Ammon's horn (tissue), 1 donor: ENCODE results near the gene HSF5.
"Not testable (repeated sequence)": the region's sequence is repeated elsewhere in the genome, so short reads cannot be mapped to it uniquely, and the experiment has no call there.

Experiments used
- DNase-seq: peaks from one replicate; pipeline ENCODE4 v3.0.0-alpha.2; 2016; ENCODE audit warnings: low spot score

Gene HSF5

GRCh38 chr17:58516644-58517377 is 28.6 kb upstream of the HSF5 start:
- no peak for DNase-seq

- DNase-seq = no peak
Observed at GRCh38 chr17:58515286-58515685, 27.1 kb upstream of the HSF5 start.

DNA sequence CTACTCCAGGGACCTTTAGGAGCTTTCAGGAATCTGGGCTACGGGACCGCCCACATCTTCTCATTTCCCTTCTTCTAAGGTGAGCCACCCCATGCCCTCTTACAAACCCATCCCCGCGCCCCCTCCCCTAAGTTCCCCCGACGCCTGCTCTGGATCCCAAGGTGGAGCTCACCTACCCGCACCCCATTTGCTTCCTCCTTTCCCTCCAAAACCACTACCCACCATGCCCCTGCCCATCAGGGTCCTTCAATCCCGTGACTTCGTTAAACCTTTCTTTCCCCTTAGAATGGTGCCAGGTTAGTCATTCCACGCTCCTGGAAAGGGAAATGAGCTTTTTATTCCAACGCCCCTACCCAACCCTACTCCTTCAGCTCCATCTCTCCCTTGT is 26.6 kb upstream of the HSF5 start:
- no peak for DNase-seq

DNA sequence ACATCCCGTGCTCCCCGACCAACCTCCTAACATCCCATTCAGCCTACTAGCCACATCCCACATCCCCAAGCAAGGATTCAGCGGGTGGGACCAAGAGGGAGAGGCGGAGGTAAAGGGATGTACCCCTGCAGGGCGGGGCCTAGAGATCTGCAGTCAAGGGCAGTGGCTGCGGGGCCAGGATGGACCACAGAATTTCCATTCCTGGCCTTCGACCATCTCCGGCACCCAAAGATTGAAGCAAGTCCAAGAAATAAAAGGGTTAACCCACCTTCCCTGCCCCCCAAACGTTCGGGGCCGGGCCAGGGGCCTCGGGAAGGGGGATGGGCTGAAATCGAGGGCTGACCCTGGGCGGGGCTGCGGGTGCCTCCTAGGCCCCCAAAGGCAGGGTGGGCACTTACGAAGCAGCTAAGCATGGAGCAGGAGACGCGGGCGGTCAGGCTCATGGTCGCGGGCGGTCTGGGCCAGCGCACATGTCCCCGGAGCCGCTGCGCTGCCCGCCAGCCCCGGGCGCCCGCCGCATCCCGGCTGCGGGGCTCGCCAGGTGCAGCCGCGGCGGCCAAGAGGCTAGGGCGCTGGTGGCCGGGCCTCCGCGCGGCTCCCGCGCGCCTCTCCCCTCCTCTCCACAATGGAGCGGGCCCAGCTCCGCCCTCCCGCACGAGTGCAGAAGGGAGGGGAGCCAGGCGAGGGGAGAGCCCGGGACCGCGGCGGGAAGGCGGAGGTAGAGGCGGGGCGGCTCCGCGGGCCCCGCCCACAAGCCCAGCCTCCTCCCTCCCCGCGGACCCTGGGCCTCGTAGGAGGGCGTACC is 26.0 kb upstream of the HSF5 start, which contains the start of gene MTMR4:
TSS of gene MTMR4 (minus strand) at position 674 of the 805 bp plus-strand sequence. CDS start at position 443, 231 bp downstream.
- peak; percentile 89 for DNase-seq

DNA sequence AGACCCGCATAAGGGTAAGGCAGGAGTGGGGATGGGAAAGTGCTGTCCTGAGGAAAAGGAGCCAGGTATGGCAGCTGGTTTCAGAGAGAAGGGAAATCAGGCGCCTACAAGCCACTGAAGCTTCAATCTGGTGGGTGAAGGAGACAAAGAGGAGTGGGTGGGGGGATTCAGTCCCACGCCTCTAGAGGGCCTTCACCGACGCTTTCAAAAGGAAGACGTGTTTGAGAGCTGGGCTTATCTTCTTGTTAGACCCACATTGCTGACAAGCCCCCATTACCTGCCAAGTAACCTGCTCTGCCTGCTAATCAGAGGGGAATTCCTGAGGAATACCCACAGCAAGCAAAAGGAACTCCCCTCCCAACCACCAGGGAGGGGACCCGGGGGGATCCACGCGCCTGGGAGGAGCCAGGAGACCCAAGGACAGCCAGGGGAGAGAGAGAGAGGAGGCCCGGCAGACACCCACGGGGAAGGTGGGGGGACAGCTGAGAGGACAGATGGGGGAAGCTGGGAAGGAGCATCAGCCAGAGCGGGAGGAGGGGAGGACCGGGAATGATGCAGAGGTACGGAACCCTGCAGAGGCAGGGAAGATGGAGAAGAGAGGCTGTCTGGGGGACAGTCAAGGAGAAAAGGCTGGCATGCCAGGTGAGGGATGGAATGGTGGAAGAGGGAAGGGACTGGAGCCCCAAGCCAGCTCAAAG is 25.2 kb upstream of the HSF5 start:
- DNase-seq = peak; percentile 43

DNA sequence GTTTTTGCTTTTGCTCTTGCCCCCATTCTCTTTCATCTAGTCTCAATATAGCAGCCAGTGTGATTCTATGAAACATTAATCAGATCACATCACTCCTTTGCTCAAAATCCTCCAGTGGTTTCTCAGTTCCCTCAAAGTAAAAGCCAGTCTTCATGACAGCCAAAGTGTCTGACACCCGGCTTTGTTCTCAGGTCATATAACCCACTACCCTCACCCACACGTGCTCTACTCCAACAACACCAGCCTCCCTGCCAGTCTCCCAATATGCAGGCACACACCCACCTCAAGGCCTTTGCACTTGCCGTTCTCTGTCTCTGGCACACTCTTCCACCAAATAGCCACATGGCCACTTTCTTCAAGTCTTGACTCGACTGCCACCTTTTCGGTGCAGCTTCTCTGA is 21.9 kb upstream of the HSF5 start:
- DNase-seq = no peak

GRCh38 chr17:58508341-58509067 is 20.3 kb upstream of the HSF5 start:
- no peak for DNase-seq

- no peak for DNase-seq
Observed at GRCh38 chr17:58507123-58507634, 19.0 kb upstream of the HSF5 start.

GRCh38 chr17:58506354-58507080 is 18.3 kb upstream of the HSF5 start:
- no peak for DNase-seq

GRCh38 chr17:58504826-58505351 is 16.7 kb upstream of the HSF5 start:
- DNase-seq = peak; percentile 31

GRCh38 chr17:58503866-58504265 is 15.7 kb upstream of the HSF5 start:
- DNase-seq = no peak

DNA sequence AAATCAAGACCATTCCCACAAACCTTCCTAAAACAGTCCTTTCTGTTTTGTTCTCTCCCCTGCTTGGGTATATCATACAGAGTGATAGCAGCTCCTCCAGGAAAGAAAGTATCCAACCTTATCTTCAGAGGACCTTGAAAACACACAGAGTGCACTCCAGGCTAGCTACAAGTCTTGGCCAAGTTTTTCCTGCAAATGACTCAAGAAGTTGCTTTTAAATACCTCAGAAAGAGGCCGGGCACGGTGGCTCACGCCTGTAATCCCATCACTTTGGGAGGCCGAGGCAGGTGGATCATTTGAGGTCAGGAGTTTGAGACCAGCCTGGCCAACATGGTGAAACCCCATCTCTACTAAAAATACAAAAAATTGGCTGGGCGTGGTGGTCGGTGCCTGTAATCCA is 14.9 kb upstream of the HSF5 start:
- not testable (repeated sequence) for DNase-seq

DNA sequence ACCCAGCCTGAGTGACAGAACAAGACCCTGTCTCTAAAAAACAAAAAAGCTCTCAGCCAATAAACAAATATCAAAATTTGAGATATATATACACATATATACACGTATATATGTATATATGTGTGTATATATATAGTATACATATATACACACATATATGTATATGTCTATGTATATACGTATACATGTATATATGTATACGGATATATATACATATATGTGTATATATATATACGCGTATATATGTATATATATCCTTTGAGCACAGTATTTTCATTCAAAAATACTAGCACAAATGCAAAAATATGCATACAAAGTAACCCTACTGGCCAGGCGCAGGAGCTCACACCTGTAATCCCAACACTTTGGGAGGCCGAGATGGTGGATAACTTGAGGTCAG is 13.2 kb upstream of the HSF5 start:
- DNase-seq = no peak

GRCh38 chr17:58498177-58498828 is 10.1 kb upstream of the HSF5 start:
- no peak for DNase-seq

GRCh38 chr17:58493506-58493905 is 5.3 kb upstream of the HSF5 start:
- no peak for DNase-seq

GRCh38 chr17:58492238-58493121 is 4.3 kb upstream of the HSF5 start:
- DNase-seq = no peak

DNA sequence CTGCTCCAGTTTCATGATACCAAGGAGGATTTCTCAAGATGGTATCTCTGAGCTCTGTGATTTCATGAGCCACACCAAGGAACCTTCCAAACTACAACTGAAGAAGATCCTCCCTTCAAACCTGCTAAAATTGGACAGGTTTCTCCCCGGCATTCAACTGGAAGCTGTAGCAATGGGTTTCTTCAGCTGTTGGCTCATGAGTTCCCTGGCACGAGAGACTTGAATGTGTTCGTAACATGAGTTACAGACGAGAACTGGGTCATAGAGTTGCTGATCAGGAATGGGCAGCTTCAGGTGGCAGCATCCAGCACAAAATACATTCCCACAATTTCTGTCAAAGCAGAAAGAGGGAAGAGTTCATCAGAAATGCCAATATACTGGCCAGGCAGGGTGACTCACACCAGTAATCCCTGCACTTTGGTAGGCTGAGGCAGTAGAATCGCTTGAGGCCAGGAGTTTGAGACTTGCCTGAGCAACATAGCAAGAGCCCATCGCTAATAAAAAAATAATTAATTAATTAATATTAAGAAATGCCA is 3.4 kb upstream of the HSF5 start:
- DNase-seq = no peak

DNA sequence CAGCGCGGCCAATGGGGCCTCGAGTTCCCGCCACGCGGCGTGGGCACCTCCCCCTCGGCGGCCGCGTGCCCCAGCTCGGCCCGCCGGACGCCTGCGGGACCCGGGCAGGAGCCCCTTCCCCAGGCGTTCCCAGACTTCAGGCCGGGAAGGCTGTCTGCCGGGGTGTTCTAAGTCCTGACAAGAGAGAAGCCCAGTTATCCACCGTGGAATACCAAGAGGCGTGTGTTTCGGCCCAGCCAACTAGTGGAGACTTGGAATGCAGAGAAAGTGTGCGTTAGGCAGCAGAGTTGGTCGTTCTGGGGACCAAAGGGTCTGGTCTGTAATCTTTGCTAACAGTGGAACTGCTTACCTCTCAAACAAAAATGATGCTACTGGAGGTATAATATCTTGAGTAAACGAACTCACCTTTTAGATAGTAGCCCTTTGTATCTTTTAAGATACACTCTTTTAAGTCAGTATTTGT is 251 bp upstream of the HSF5 start:
- DNase-seq = no peak

DNA sequence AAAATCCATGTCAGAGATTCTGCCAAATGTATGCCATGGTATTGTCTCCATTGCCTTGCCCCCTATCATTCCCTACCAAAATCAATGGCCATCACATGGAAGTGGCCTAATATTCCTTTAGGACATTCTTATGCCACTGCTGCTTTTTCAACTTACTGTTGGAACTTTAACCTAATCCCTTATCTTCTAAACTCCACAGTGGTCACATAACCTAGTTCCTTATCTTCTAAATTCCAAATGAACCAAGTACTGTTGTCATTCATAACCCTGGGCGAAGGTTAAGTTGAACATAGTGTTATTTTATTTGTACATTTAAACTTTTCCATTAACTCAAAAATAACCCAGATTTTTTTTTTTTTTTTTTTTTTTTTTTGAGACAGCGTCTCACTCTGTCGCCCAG is 3.6 kb downstream of the HSF5 start:
- DNase-seq = no peak
